ENCODE results near the gene SPTSSA.

DNA sequence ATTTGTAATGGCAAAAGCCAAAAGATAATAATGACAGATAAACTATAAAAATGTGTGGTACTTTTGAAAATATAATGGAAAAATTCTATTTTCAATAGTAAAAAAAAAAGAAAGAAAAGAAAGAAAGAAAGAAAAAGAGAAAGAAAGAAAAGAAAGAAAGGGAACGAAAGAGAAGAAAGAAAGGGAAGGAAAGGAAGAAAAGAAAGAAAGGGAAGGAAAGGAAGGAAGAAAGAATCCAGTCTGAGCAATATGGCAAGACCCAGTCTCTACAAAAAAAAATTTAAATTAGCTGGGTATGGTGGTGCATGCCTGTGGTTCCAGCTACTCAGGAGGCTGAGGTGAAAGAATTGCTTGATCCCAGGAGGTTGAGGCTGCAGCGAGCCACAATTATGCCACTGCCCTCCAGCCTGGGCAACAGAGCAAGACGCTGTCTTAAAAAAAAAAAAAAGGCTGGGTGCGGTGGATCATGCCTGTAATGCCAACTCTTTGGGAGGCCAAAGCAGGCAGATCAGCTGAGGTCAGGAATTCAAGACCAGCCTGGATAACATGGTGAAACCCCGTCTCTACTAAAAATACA is 39.1 kb upstream of the SPTSSA start:
- no peak for TF ChIP-seq CTCF (IDR thresholded peaks at IDR 0.05; ENCODE audit: low read depth, low read length)
- TF ChIP-seq EZH2phosphoT487 (IDR thresholded peaks at IDR 0.05; ENCODE audit: low read depth): no peak

All from OCI-LY3 (cell line).